ENCODE data around the gene DLX4. TPM values are rescaled to one million over a fixed set of nuclear protein-coding genes. Genes with fewer than 3 reads are reported as not detected.

DLX4 gene
- total RNA-seq, 1 experiment from 2014 or later = 23.7 TPM

Other genes starting within 250 kb of the DLX4 start
- 13.0 and 16.4 TPM in 2 replicates for gene FAM117A, start 205.1 kb upstream of the DLX4 start, total RNA-seq (2014; rRNA removed; shearing (Covaris generic))
- 28.2 and 35.8 TPM in 2 replicates for gene KAT7, start 180.5 kb upstream of the DLX4 start, total RNA-seq (2014; rRNA removed; shearing (Covaris generic))
- 0.92 TPM in 1 of 2 replicates, not detected in the other for gene TAC4, start 121.1 kb upstream of the DLX4 start, total RNA-seq (2014; rRNA removed; shearing (Covaris generic))
- gene DLX3, start 26.0 kb downstream of the DLX4 start, total RNA-seq (2014; rRNA removed; shearing (Covaris generic)) = 6.3 and 11.2 TPM in 2 replicates
- gene ITGA3, start 86.9 kb downstream of the DLX4 start, total RNA-seq (2014; rRNA removed; shearing (Covaris generic)) = 12.2 and 14.5 TPM in 2 replicates
- 40.3 and 112 TPM in 2 replicates for gene PDK2, start 126.2 kb downstream of the DLX4 start, total RNA-seq (2014; rRNA removed; shearing (Covaris generic))
- 7.5 and 8.4 TPM in 2 replicates for gene SAMD14, start 161.0 kb downstream of the DLX4 start, total RNA-seq (2014; rRNA removed; shearing (Covaris generic))
- 49.7 and 59.6 TPM in 2 replicates for gene PPP1R9B, start 181.5 kb downstream of the DLX4 start, total RNA-seq (2014; rRNA removed; shearing (Covaris generic))
- gene SGCA, start 196.8 kb downstream of the DLX4 start, total RNA-seq (2014; rRNA removed; shearing (Covaris generic)) = 19.0 and 49.0 TPM in 2 replicates
- gene COL1A1, start 232.4 kb downstream of the DLX4 start, total RNA-seq (2014; rRNA removed; shearing (Covaris generic)) = 72.4 and 86.8 TPM in 2 replicates